NCI-H748 (cell line): ENCODE data around the gene PTPN14.

Experiments
- DNase-seq: peaks from one replicate; lab custom pipeline; 2025; ENCODE audit not compliant: unreplicated experiment; lab: John Stamatoyannopoulos, UW

The PTPN14 gene

GRCh38 chr1:214318356-214318755, 233.0 kb downstream of the PTPN14 start:
- no peak for DNase-seq

GRCh38 chr1:214317734-214318133, 233.7 kb downstream of the PTPN14 start:
- DNase-seq = no peak

- DNase-seq = no peak
Measured at GRCh38 chr1:214317300-214317699, 234.1 kb downstream of the PTPN14 start.

- DNase-seq = no peak
Measured at GRCh38 chr1:214316593-214316992, 234.8 kb downstream of the PTPN14 start.

- peak; percentile 7 for DNase-seq
Measured at GRCh38 chr1:214314178-214314843, 237.1 kb downstream of the PTPN14 start.

- no peak for DNase-seq
Measured at GRCh38 chr1:214312530-214313051, 238.8 kb downstream of the PTPN14 start.

- DNase-seq = no peak
Measured at GRCh38 chr1:214310777-214311690, 240.4 kb downstream of the PTPN14 start.

- DNase-seq = no peak
Measured at GRCh38 chr1:214310010-214310409, 241.4 kb downstream of the PTPN14 start.

GRCh38 chr1:214306269-214306668, 245.1 kb downstream of the PTPN14 start:
- no peak for DNase-seq

- no peak for DNase-seq
Measured at GRCh38 chr1:214305164-214305751, 246.1 kb downstream of the PTPN14 start.

GRCh38 chr1:214303141-214303930, 248.1 kb downstream of the PTPN14 start:
- DNase-seq = no peak

GRCh38 chr1:214301526-214301925, 249.9 kb downstream of the PTPN14 start:
- no peak for DNase-seq

- DNase-seq = no peak
Measured at GRCh38 chr1:214300149-214300780, 251.1 kb downstream of the PTPN14 start.
